ENCODE results near the gene TBC1D3I. TPM values are rescaled to one million over a fixed set of nuclear protein-coding genes. Genes with fewer than 3 reads are reported as not detected.

Gene TBC1D3I
- total and polyA plus RNA-seq, 2 donors (not counting 1 experiment from before 2014, with no cell fraction given) = 0.19 to 1.9 TPM

- Histone ChIP-seq H3K4me1 (ENCODE audit: control insufficient read depth in 2 of 2, insufficient read depth in 2 of 2, low read length in 2 of 2) (peaks cover 31 to 37% of the 10 kb centered on the region in 2 donors), H3K9ac (ENCODE audit: low read length) (no peak overlapping the region), H3K27ac (ENCODE audit: low read length in 2 of 2) (no peak overlapping the region), H3K79me2 (ENCODE audit: control insufficient read depth, insufficient read depth, low read length) (no peaks in the 10 kb centered on the region), H4K20me1 (ENCODE audit: control insufficient read depth, insufficient read depth, low read length, poor library complexity, severe bottlenecking) (no peaks in the 10 kb centered on the region), H3K4me3 (ENCODE audit: control extremely low read depth in 1 of 5, extremely low read depth in 1 of 5, insufficient read depth in 1 of 5, low read depth in 2 of 5, low read length in 4 of 5) (no peak overlapping the region), H3K36me3 (replicated peaks in 1 of 2; ENCODE audit: control extremely low read depth in 1 of 2, control insufficient read depth in 1 of 2, extremely low read depth in 1 of 2, insufficient read depth in 2 of 2, low read length in 1 of 2) (no peaks in the 10 kb centered on the region), H3K27me3 (replicated peaks in 1 of 4; ENCODE audit: control extremely low read depth in 1 of 4, control insufficient read depth in 3 of 4, insufficient read depth in 4 of 4, low read length in 3 of 4) (peaks cover 0 to 54% (median 0%) of the 10 kb centered on the region in 4 experiments), H3K9me3 (ENCODE audit: control extremely low read depth in 1 of 3, control insufficient read depth in 2 of 3, insufficient read depth in 1 of 3, low read length in 2 of 3) (peaks cover 0 to 9% (median 3%) of the 10 kb centered on the region in 3 donors), H2AFZ (ENCODE audit: insufficient read depth, low read depth, low read length, poor library complexity, severe bottlenecking) (no peak overlapping the region), H3K4me2 (replicated peaks; ENCODE audit: low read depth, low read length, poor library complexity, severe bottlenecking) (no peak overlapping the region)
- no peak for TF ChIP-seq CTCF (IDR thresholded peaks at IDR 0.05)
- no peak for TF ChIP-seq EZH2 (IDR thresholded peaks at IDR 0.05; ENCODE audit: borderline replicate concordance, insufficient read depth, low read depth, low read length, poor library complexity, severe bottlenecking)
- Mint-ChIP-seq H3K4me1 (peaks cover 23% of the 10 kb centered on the region), H3K27ac (no peak overlapping the region), H3K9me3 (ENCODE audit: insufficient read depth) (no peaks in the 10 kb centered on the region), H3K27me3 (peaks cover 18% of the 10 kb centered on the region), H3K4me3 (no peak overlapping the region)
- WGBS (ENCODE audit: insufficient coverage) = 100% methylated on average over 1 of the region's 3 CpGs
- DNase-seq = no peak
- ChIA-PET POLR2A (no interaction called here), CTCF (no interaction called here)
- no peak for ATAC-seq (ENCODE audit: low read depth)
- intact Hi-C loops (cut with micrococcal nuclease) = no loop called here
These were observed 50.7 kb downstream of the TBC1D3I start for GRCh38 chr17:36213695-36214094.

- no peaks in the 10 kb centered on the region for H3K9me3 Mint-ChIP-seq (ENCODE audit: insufficient read depth)
- no CpG with 5 or more reads among the region's 3 CpGs for WGBS (ENCODE audit: insufficient coverage)
These were observed 51.4 kb downstream of the TBC1D3I start for GRCh38 chr17:36212966-36213365.

More at GRCh38 chr17:36212966-36213365, 51.4 kb downstream of the TBC1D3I start:
- Histone ChIP-seq H3K27ac (ENCODE audit: low read length in 2 of 2) (no peak overlapping the region), H3K36me3 (replicated peaks in 1 of 2; ENCODE audit: control extremely low read depth in 1 of 2, control insufficient read depth in 1 of 2, extremely low read depth in 1 of 2, insufficient read depth in 2 of 2, low read length in 1 of 2) (no peaks in the 10 kb centered on the region), H3K4me3 (ENCODE audit: control extremely low read depth in 1 of 5, extremely low read depth in 1 of 5, insufficient read depth in 1 of 5, low read depth in 2 of 5, low read length in 4 of 5) (no peak overlapping the region), H3K79me2 (ENCODE audit: control insufficient read depth, insufficient read depth, low read length) (no peaks in the 10 kb centered on the region), H4K20me1 (ENCODE audit: control insufficient read depth, insufficient read depth, low read length, poor library complexity, severe bottlenecking) (no peaks in the 10 kb centered on the region), H2AFZ (ENCODE audit: insufficient read depth, low read depth, low read length, poor library complexity, severe bottlenecking) (no peak overlapping the region), H3K9ac (ENCODE audit: low read length) (no peak overlapping the region), H3K9me3 (ENCODE audit: control extremely low read depth in 1 of 3, control insufficient read depth in 2 of 3, insufficient read depth in 1 of 3, low read length in 2 of 3) (peaks cover 0 to 4% (median 2%) of the 10 kb centered on the region in 3 donors), H3K4me2 (replicated peaks; ENCODE audit: low read depth, low read length, poor library complexity, severe bottlenecking) (no peak overlapping the region), H3K27me3 (replicated peaks in 1 of 4; ENCODE audit: control extremely low read depth in 1 of 4, control insufficient read depth in 3 of 4, insufficient read depth in 4 of 4, low read length in 3 of 4) (peaks cover 0 to 54% (median 0%) of the 10 kb centered on the region in 4 experiments), H3K4me1 (ENCODE audit: control insufficient read depth in 2 of 2, insufficient read depth in 2 of 2, low read length in 2 of 2) (peaks cover 31 to 37% of the 10 kb centered on the region in 2 donors)
- intact Hi-C loops (cut with micrococcal nuclease) = no loop called here
- CTCF ChIA-PET = no interaction called here
- ATAC-seq (ENCODE audit: low read depth) = no peak
- Mint-ChIP-seq H3K4me1 (peaks cover 24% of the 10 kb centered on the region), H3K4me3 (no peak overlapping the region), H3K27me3 (peaks cover 17% of the 10 kb centered on the region), H3K27ac (no peak overlapping the region)
- TF ChIP-seq CTCF (IDR thresholded peaks at IDR 0.05) (no peak), EZH2 (IDR thresholded peaks at IDR 0.05; ENCODE audit: borderline replicate concordance, insufficient read depth, low read depth, low read length, poor library complexity, severe bottlenecking) (no peak)
- POLR2A ChIA-PET = no interaction called here
- DNase-seq = no peak
